ENCODE data around the gene UNC119.

UNC119 gene

DNA sequence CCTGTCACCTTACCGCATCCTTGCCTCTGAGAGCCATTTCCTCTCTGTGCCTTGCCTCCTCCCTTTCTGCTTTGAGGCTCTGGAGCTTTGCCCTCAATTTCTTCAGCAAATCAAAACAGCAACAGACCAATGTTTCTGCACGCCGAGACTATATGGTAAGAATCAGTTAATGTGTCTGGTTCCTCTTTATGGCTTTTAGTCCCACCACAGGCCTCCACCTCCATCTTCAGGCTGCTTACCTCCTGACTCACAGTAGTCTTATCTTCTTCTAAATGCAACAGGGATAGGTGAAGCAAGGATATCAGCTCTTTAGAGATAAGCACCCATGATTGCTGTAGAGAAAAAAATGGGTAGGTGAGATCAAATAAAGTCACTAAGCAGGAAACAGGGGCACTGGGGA, 33.4 kb upstream of the UNC119 start:
- TF ChIP-seq EZH2 (IDR thresholded peaks at IDR 0.05; ENCODE audit: borderline replicate concordance, low read length), result no peak
- Histone ChIP-seq H3K27ac (ENCODE audit: low read depth, low read length, poor library complexity, severe bottlenecking) (no peak overlapping the region), H3K9ac (ENCODE audit: low read length) (no peak overlapping the region), H3K4me3 (ENCODE audit: low read depth, low read length, poor library complexity, severe bottlenecking) (no peak overlapping the region), H3K4me1 (ENCODE audit: insufficient read depth, low read length, severe bottlenecking) (no peaks in the 10 kb centered on the region), H3K27me3 (ENCODE audit: insufficient read depth, low read length) (no peaks in the 10 kb centered on the region), H3K9me3 (ENCODE audit: low read length) (no peaks in the 10 kb centered on the region), H3F3A (ENCODE audit: insufficient read depth, low read length) (no peaks in the 10 kb centered on the region), H2AFZ (ENCODE audit: low read length) (no peak overlapping the region), H3K9me2 (ENCODE audit: low read depth, low read length) (no peaks in the 10 kb centered on the region), H3K4me2 (ENCODE audit: low read length) (no peak overlapping the region), H3K36me3 (ENCODE audit: insufficient read depth, low read length) (peaks cover 89% of the 10 kb centered on the region), H3K79me2 (ENCODE audit: insufficient read depth, low read length) (no peaks in the 10 kb centered on the region), H4K20me1 (ENCODE audit: insufficient read depth, low read length) (no peaks in the 10 kb centered on the region)

DNA sequence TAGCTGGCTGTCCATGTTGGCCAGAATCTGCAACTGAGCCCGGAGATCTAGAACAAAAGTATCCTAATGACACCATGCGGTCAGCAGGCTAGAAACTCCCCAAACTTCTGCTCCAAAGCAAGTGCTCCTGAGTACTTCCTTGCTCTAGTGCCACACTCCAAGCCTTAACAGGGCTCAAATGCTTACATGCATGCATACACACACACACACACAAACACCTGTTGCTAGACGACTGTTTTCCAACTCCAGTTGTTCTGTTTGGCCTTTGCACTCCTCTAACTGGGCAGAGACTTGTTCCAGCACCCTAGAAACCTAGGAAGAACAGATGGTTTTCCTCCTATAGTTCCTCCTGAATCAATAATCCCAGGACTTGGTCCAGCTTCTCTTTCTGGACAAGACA, 32.0 kb upstream of the UNC119 start:
- Histone ChIP-seq H3K36me3 (ENCODE audit: insufficient read depth, low read length) (peaks cover 92% of the 10 kb centered on the region), H2AFZ (ENCODE audit: low read length) (no peak overlapping the region), H4K20me1 (ENCODE audit: insufficient read depth, low read length) (no peaks in the 10 kb centered on the region), H3K79me2 (ENCODE audit: insufficient read depth, low read length) (no peaks in the 10 kb centered on the region), H3K4me1 (ENCODE audit: insufficient read depth, low read length, severe bottlenecking) (no peaks in the 10 kb centered on the region), H3K27me3 (ENCODE audit: insufficient read depth, low read length) (no peaks in the 10 kb centered on the region), H3K27ac (ENCODE audit: low read depth, low read length, poor library complexity, severe bottlenecking) (no peak overlapping the region), H3K9ac (ENCODE audit: low read length) (no peak overlapping the region), H3K4me3 (ENCODE audit: low read depth, low read length, poor library complexity, severe bottlenecking) (no peak overlapping the region), H3K4me2 (ENCODE audit: low read length) (no peak overlapping the region), H3K9me2 (ENCODE audit: low read depth, low read length) (no peaks in the 10 kb centered on the region), H3F3A (ENCODE audit: insufficient read depth, low read length) (no peaks in the 10 kb centered on the region; the same call in 1 of the 2 replicates), H3K9me3 (ENCODE audit: low read length) (no peaks in the 10 kb centered on the region)
- no peak for TF ChIP-seq EZH2 (IDR thresholded peaks at IDR 0.05; ENCODE audit: borderline replicate concordance, low read length)
- TF ChIP-seq, protein P1, sequence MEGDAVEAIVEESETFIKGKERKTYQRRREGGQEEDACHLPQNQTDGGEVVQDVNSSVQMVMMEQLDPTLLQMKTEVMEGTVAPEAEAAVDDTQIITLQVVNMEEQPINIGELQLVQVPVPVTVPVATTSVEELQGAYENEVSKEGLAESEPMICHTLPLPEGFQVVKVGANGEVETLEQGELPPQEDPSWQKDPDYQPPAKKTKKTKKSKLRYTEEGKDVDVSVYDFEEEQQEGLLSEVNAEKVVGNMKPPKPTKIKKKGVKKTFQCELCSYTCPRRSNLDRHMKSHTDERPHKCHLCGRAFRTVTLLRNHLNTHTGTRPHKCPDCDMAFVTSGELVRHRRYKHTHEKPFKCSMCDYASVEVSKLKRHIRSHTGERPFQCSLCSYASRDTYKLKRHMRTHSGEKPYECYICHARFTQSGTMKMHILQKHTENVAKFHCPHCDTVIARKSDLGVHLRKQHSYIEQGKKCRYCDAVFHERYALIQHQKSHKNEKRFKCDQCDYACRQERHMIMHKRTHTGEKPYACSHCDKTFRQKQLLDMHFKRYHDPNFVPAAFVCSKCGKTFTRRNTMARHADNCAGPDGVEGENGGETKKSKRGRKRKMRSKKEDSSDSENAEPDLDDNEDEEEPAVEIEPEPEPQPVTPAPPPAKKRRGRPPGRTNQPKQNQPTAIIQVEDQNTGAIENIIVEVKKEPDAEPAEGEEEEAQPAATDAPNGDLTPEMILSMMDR (IDR thresholded peaks at IDR 0.05; ENCODE audit: low read length), result no peak

DNA sequence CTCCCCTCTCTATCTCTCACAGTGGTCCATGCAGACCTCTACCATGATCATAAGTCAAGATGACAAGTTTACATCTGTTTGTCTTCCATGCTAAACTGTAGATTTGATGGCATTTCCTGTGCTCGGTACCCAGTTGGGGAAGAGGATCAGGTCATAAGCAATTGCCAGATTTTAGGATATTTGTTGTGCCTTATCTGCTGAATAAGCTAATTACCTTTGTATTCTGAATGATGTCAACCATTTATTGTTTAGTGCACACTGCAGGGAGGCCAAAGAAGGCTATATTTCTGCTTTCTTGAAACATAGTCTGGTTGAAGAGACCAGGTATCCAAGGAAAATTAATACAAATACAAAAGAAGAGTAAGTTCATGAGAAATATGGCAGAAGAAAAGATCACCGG, 30.1 kb upstream of the UNC119 start:
- no peaks in the 10 kb centered on the region; the same call in 1 of the 2 replicates for H3F3A ChIP-seq (ENCODE audit: insufficient read depth, low read length)
- no peak overlapping the region for H3K27ac ChIP-seq (ENCODE audit: low read depth, low read length, poor library complexity, severe bottlenecking)
- H3K4me3 ChIP-seq (ENCODE audit: low read depth, low read length, poor library complexity, severe bottlenecking), result no peak overlapping the region
- no peaks in the 10 kb centered on the region for H3K27me3 ChIP-seq (ENCODE audit: insufficient read depth, low read length)
- H3K9ac ChIP-seq (ENCODE audit: low read length), result no peak overlapping the region
- no peaks in the 10 kb centered on the region for H4K20me1 ChIP-seq (ENCODE audit: insufficient read depth, low read length)
- H3K4me2 ChIP-seq (ENCODE audit: low read length), result no peak overlapping the region
- H3K4me1 ChIP-seq (ENCODE audit: insufficient read depth, low read length, severe bottlenecking), result no peaks in the 10 kb centered on the region
- H3K9me3 ChIP-seq (ENCODE audit: low read length), result no peaks in the 10 kb centered on the region
- TF ChIP-seq, protein P1 (IDR thresholded peaks at IDR 0.05; ENCODE audit: low read length), result no peak
- TF ChIP-seq EZH2 (IDR thresholded peaks at IDR 0.05; ENCODE audit: borderline replicate concordance, low read length), result no peak
- no peaks in the 10 kb centered on the region for H3K9me2 ChIP-seq (ENCODE audit: low read depth, low read length)
- H3K36me3 ChIP-seq (ENCODE audit: insufficient read depth, low read length), result peaks cover 95% of the 10 kb centered on the region
- no peaks in the 10 kb centered on the region for H3K79me2 ChIP-seq (ENCODE audit: insufficient read depth, low read length)
- H2AFZ ChIP-seq (ENCODE audit: low read length), result no peak overlapping the region

DNA sequence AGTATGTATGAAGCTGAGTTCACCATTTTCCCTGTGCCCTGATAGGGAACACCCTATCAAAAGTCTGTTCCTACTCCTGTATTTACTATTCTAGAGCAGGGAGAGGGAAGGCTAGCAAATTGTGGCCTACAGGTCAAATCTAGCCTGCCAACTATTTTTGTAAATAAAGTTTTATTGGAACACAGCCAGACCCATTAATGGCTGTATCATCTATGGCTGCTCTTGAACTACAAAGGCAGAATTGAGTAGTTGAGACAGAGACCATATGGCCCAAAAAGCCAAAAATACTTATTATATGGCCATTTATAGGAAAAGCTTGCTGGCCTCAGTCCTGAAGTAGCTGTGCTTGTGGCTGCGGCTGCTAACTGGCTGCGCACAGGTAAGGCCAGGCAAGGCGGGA, 28.5 kb upstream of the UNC119 start:
- Histone ChIP-seq H3K79me2 (ENCODE audit: insufficient read depth, low read length) (no peaks in the 10 kb centered on the region), H3F3A (ENCODE audit: insufficient read depth, low read length) (no peaks in the 10 kb centered on the region; the same call in 1 of the 2 replicates), H3K27me3 (ENCODE audit: insufficient read depth, low read length) (no peaks in the 10 kb centered on the region), H3K27ac (ENCODE audit: low read depth, low read length, poor library complexity, severe bottlenecking) (no peak overlapping the region), H3K9ac (ENCODE audit: low read length) (no peak overlapping the region), H3K4me1 (ENCODE audit: insufficient read depth, low read length, severe bottlenecking) (peaks cover 14% of the 10 kb centered on the region), H3K4me3 (ENCODE audit: low read depth, low read length, poor library complexity, severe bottlenecking) (no peak overlapping the region), H2AFZ (ENCODE audit: low read length) (no peak overlapping the region), H4K20me1 (ENCODE audit: insufficient read depth, low read length) (no peaks in the 10 kb centered on the region), H3K4me2 (ENCODE audit: low read length) (no peak overlapping the region), H3K36me3 (ENCODE audit: insufficient read depth, low read length) (peaks cover 86% of the 10 kb centered on the region), H3K9me2 (ENCODE audit: low read depth, low read length) (no peaks in the 10 kb centered on the region), H3K9me3 (ENCODE audit: low read length) (no peaks in the 10 kb centered on the region)
- TF ChIP-seq EZH2 (IDR thresholded peaks at IDR 0.05; ENCODE audit: borderline replicate concordance, low read length), result no peak
- TF ChIP-seq, protein P1 (IDR thresholded peaks at IDR 0.05; ENCODE audit: low read length), result no peak

All from OCI-LY1 (cell line).